SU-DHL-6 (cell line): ENCODE results near the gene MAPK10.

Experiments used
- H2AFZ ChIP-seq: fragments of 200-600 bp; sonication (generic); 2 replicates; pipeline ENCODE4 v1.6.1; 2014; ENCODE audit warnings: low read depth, mild to moderate bottlenecking, moderate library complexity, mixed read lengths, antibody characterized with exemption, low read length; ENCODE audit not compliant: severe bottlenecking
- H3F3A ChIP-seq: fragments of 200-600 bp; shearing (Covaris generic); 2 replicates; pipeline ENCODE4 v1.6.0; 2016; ENCODE audit warnings: antibody characterized with exemption, mild to moderate bottlenecking; ENCODE audit not compliant: insufficient read depth
- H3K27ac ChIP-seq: fragments of 200-600 bp; sonication (generic); 2 replicates; pipeline ENCODE4 v1.5.1; 2016; ENCODE audit warnings: low read depth, mild to moderate bottlenecking, low read length, moderate library complexity, mixed read lengths
- H3K27me3 ChIP-seq: fragments of 200-600 bp; sonication (generic), shearing (Covaris generic); 2 replicates; pipeline ENCODE4 v1.6.0; 2014; ENCODE audit warnings: mild to moderate bottlenecking, low read length
- H3K36me3 ChIP-seq: fragments of 200-600 bp; sonication (generic); 2 replicates; pipeline ENCODE4 v1.6.1; 2014; ENCODE audit warnings: mild to moderate bottlenecking, low read length, mixed read lengths
- H3K4me2 ChIP-seq: fragments of 300-600, 200-600 bp; shearing (Covaris generic), sonication (generic); 2 replicates; pipeline ENCODE4 v1.6.0; 2014; ENCODE audit warnings: low read length, low read depth, mild to moderate bottlenecking; ENCODE audit not compliant: poor library complexity, severe bottlenecking
- H3K4me3 ChIP-seq: fragments of 200-600 bp; sonication (generic); 2 replicates; pipeline ENCODE4 v1.5.1; 2014; ENCODE audit warnings: antibody characterized with exemption, low read length, mild to moderate bottlenecking, mixed read lengths; ENCODE audit not compliant: insufficient read depth, poor library complexity, severe bottlenecking
- H3K79me2 ChIP-seq: fragments of 200-600 bp; sonication (generic); 2 replicates; pipeline ENCODE4 v1.6.1; 2014; ENCODE audit warnings: mild to moderate bottlenecking, low read length, moderate library complexity; ENCODE audit not compliant: insufficient read depth
- H3K9ac ChIP-seq: fragments of 200-600 bp; sonication (generic); 2 replicates; pipeline ENCODE4 v1.7.0; 2014; ENCODE audit warnings: mild to moderate bottlenecking, low read length
- H3K9me2 ChIP-seq: fragments of 200-600 bp; sonication (generic); replicated peaks from 2 replicates; pipeline ENCODE4 v1.6.1; 2014; ENCODE audit warnings: low read length; ENCODE audit not compliant: insufficient read depth
- H3K9me3 ChIP-seq: fragments of 200-600 bp; sonication (generic); 2 replicates; pipeline ENCODE4 v1.6.1; 2014; ENCODE audit warnings: low read length, mixed read lengths; ENCODE audit not compliant: insufficient read depth
- H4K20me1 ChIP-seq: fragments of 200-600 bp; sonication (generic); 2 replicates; pipeline ENCODE4 v1.6.1; 2014; ENCODE audit warnings: low read depth, mild to moderate bottlenecking, antibody characterized with exemption, low read length, moderate library complexity, mixed read lengths
- CTCF ChIP-seq: fragments of 200-600 bp; sonication (generic); IDR thresholded peaks from one replicate; pipeline ENCODE4 v1.5.1; 2017; ENCODE audit warnings: antibody characterized with exemption, mild to moderate bottlenecking, low read length, moderate library complexity; ENCODE audit not compliant: insufficient read depth, poor library complexity, severe bottlenecking
- EZH2phosphoT487 ChIP-seq: fragments of 200-600 bp; sonication (generic), shearing (Covaris generic); conservative IDR thresholded peaks from 2 replicates; pipeline ENCODE4 v1.6.1; 2018; ENCODE audit warnings: mild to moderate bottlenecking, antibody characterized with exemption, low read length, moderate library complexity, mixed read lengths

The MAPK10 gene

GRCh38 chr4:86398187-86398586 is 38.3 kb upstream of the MAPK10 start:
- Histone ChIP-seq H4K20me1 (no peaks in the 10 kb centered on the region), H3K9me3 (no peaks in the 10 kb centered on the region), H3K4me3 (no peak overlapping the region), H3K9ac (no peak overlapping the region), H3K36me3 (no peaks in the 10 kb centered on the region), H2AFZ (no peak overlapping the region), H3K4me2 (no peak overlapping the region), H3K9me2 (no peaks in the 10 kb centered on the region), H3K27ac (no peak overlapping the region), H3K27me3 (no peaks in the 10 kb centered on the region), H3K79me2 (no peaks in the 10 kb centered on the region), H3F3A (no peaks in the 10 kb centered on the region)
- TF ChIP-seq CTCF (no peak), EZH2phosphoT487 (no peak)

DNA sequence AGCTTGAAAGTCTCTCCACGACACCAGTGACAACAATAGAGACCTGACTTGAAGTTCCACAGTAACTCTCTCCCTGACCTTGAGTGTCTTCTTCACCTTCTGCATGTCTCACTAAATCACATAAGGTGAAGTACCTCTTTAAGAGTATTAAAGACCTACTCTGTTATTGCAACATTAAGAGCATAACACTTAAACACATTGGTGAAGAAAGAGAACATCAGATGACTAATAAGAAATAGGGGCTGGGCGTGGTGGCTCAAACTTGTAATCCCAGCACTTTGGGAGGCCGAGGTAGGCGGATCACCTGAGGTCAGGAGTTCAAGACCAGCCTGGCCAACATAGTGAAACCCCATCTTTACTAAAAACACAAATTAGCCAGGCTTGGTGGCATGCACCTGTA is 33.9 kb upstream of the MAPK10 start:
- Histone ChIP-seq H3K9me2 (no peaks in the 10 kb centered on the region), H3K4me3 (no peak overlapping the region), H3K27me3 (no peaks in the 10 kb centered on the region), H3K4me2 (no peak overlapping the region), H3K9me3 (no peaks in the 10 kb centered on the region), H3F3A (no peaks in the 10 kb centered on the region), H4K20me1 (no peaks in the 10 kb centered on the region), H3K27ac (no peak overlapping the region), H3K79me2 (no peaks in the 10 kb centered on the region), H2AFZ (no peak overlapping the region), H3K9ac (no peak overlapping the region), H3K36me3 (no peaks in the 10 kb centered on the region)
- TF ChIP-seq CTCF (no peak), EZH2phosphoT487 (no peak)

DNA sequence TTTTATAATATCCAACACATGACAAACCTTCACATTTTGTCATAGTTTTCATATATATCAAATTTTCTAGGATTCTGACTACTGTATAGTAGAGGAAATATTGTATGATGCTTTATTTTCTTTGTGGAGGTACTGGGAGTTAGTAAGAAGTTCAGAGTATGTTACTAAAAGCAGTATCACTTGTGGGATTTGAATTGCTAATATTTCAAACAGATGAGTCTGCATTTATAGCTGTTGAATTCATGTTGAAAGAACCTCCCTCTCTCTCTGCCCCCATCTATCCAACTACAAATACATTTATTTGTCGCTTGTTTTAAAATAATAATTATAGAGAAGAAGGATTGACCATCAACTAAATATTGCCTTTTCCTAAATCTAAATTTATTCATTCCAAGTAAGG is 29.8 kb upstream of the MAPK10 start:
- Histone ChIP-seq H3K27ac (no peak overlapping the region), H3K4me3 (no peak overlapping the region), H3K4me2 (no peak overlapping the region), H2AFZ (no peak overlapping the region), H3K79me2 (no peaks in the 10 kb centered on the region), H3K36me3 (no peaks in the 10 kb centered on the region), H4K20me1 (no peaks in the 10 kb centered on the region), H3K9me3 (no peaks in the 10 kb centered on the region), H3K9me2 (no peaks in the 10 kb centered on the region), H3K9ac (no peak overlapping the region), H3K27me3 (no peaks in the 10 kb centered on the region), H3F3A (no peaks in the 10 kb centered on the region)
- TF ChIP-seq CTCF (no peak), EZH2phosphoT487 (no peak)

- H3K9me3 ChIP-seq, result no peaks in the 10 kb centered on the region
- no peak overlapping the region for H3K9ac ChIP-seq
- no peak overlapping the region for H3K27ac ChIP-seq
- H3K4me2 ChIP-seq, result no peak overlapping the region
- no peaks in the 10 kb centered on the region for H3K36me3 ChIP-seq
- H3K27me3 ChIP-seq, result no peaks in the 10 kb centered on the region
- H2AFZ ChIP-seq, result no peak overlapping the region
- no peaks in the 10 kb centered on the region for H3F3A ChIP-seq
- no peaks in the 10 kb centered on the region for H3K9me2 ChIP-seq
- H4K20me1 ChIP-seq, result no peaks in the 10 kb centered on the region
- no peak overlapping the region for H3K4me3 ChIP-seq
- TF ChIP-seq EZH2phosphoT487 (no peak), CTCF (no peak)
- no peaks in the 10 kb centered on the region for H3K79me2 ChIP-seq
These were observed 28.4 kb upstream of the MAPK10 start for GRCh38 chr4:86388252-86388651.
